Colonic mucosa (tissue), 4 donors: ENCODE results near the gene MUCL3. TPM values are rescaled to one million over a fixed set of nuclear protein-coding genes. Genes with fewer than 3 reads are reported as not detected.

ENCODE experiments used
- DNase-seq: peaks from one replicate; pipeline ENCODE4 v3.0.0-alpha.2; 2020
- H3K27ac ChIP-seq: fragments of 200-600 bp; one replicate; pipeline ENCODE4 v1.8.0; 2021
- H3K27me3 ChIP-seq: fragments of 200-600 bp; one replicate; pipeline ENCODE4 v1.8.0; 2021
- H3K36me3 ChIP-seq: fragments of 200-600 bp; one replicate; pipeline ENCODE4 v1.8.0; 2021
- H3K4me1 ChIP-seq: fragments of 200-600 bp; one replicate; pipeline ENCODE4 v1.8.0; 2021; ENCODE audit warnings: mild to moderate bottlenecking
- H3K4me3 ChIP-seq: fragments of 200-600 bp; one replicate; pipeline ENCODE4 v1.8.0; 2021
- H3K9ac ChIP-seq, 2 donors: one replicate each; pipeline ENCODE4 v1.7.0; 2013; ENCODE audit warnings: control low read depth in 2 of 2, low read depth in 2 of 2, low read length in 2 of 2
- H3K9me3 ChIP-seq: fragments of 200-600 bp; one replicate; pipeline ENCODE4 v1.8.0; 2021
- CTCF ChIP-seq: fragments of 200-600 bp; IDR thresholded peaks from one replicate; pipeline ENCODE4 v1.8.0; 2022; ENCODE audit warnings: antibody characterized with exemption, mild to moderate bottlenecking
- intact Hi-C: fragments of 100-400 bp; cut with DNase I; formaldehyde crosslinking; loops from one replicate; pipeline ENCODE4 v1.14.1; 2022
- total RNA-seq, 2 donors: library from RNA; stranded (reverse); fragmentation: NEBNext Ultra II Directional in 1 of 2; extraction: Animal tissue kit (Norgen Biotek cat#: 25700) in 1 of 2; gene quantifications; one replicate each; pipeline ENCODE4 v1.2.1, GENCODE V29; 2021
- donor health status: healthy.
- donor health status: DM: no; HTN: no; CAD: no.
- donor health status: DM: no; HTN: no; CAD: no.

MUCL3 gene
- total RNA-seq, 2 donors from 2014 or later = 0.30 TPM; not detected in 1

DNA sequence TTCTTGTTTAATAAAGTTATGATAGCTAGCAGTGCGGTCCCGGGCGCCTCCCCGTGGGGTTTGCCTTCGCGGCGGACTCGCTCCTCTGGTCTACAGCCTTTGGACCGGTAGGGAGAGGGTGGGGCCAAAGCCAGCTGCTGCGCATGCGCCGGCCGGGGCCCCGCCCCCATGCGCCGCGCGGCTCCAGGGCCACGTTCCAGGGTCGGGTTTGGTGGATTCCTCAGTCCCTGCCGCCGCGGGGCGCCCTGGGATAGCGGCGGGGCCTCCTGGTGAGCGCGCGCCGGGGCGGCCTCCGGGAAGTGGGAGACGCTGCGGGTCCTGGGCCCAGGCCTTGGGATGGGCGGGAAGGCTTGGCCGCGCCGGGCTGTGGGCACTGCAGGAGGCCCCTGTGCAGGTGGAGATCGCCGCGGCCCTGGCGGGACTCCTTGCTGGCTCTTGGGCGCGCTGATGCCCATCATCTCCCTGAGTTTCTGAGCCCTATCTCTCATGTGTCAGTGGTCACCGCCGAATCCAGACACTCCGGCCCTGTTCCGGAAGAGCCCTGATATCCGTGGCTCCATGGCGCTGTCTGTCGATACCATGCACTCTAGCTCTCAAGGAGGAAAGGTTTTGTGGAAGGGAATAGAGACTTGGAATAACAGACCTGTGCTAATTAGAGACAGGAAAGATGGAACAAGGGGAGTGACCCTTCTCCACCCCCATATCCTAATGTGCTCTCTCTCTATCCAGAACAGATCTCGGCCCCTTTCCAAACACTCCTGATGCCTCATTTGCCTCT, 26.5 kb upstream of the MUCL3 start, which contains the start of gene VARS2:
Gene VARS2, plus strand, starts transcription at position 163 of the 778 bp plus-strand sequence. Its CDS starts 599 bp downstream, at position 762.
- no peaks in the 10 kb centered on the region for H3K27me3 ChIP-seq
- no peaks in the 10 kb centered on the region for H3K36me3 ChIP-seq
- intact Hi-C loops = no loop called here

DNA sequence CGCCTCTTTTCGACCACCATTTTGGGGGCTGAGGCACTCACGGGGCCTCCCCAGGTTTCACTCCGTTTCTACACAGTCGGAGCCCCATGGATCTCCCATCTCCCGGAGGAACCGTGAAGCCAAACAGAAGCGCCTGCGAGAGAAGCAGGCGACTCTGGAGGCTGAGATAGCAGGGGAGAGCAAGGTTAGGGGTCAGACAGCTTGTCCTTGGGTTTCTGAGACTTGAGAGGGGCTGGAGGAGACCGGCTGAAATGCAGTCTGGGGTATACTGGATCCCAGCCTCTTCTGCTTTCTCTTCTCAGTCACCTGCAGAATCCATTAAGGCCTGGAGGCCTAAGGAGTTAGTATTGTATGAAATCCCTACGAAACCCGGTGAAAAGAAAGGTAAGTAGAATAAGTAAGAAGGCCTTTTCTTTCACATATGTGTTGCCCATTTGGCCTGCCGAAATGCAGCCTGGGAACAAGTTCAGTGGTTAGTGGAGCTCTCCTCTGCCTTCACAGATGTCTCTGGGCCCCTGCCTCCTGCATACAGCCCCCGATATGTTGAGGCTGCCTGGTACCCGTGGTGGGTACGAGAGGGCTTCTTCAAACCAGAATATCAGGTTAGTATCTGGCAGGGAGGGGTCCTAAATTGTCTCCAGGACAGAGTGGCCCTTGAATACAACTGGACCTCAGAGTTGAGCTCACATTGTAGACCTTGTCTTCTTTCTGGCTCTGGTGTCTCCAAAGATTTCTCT, 25.8 kb upstream of the MUCL3 start:
- Histone ChIP-seq H3K9ac (peak overlapping the region; percentile 76 to 93), H3K9me3 (no peaks in the 10 kb centered on the region), H3K4me3 (peak overlapping the region; percentile 55), H3K4me1 (peaks cover 3% of the 10 kb centered on the region), H3K27ac (peak overlapping the region; percentile 80), H3K36me3 (no peaks in the 10 kb centered on the region), H3K27me3 (no peaks in the 10 kb centered on the region)
- peak; percentile 28 for DNase-seq
- no peak for TF ChIP-seq CTCF
- intact Hi-C loops = loop anchor here (5.0 kb wide), 1 partner anchor 162 kb away; no protein-coding TSS in a partner anchor

More for the DNA sequence above, 26.5 kb upstream of the MUCL3 start, which contains the start of gene VARS2:
- peak within 1 kb of the TSS; percentile 80 for H3K27ac ChIP-seq
- peaks cover 3% of the 10 kb centered on the region for H3K4me1 ChIP-seq
- TF ChIP-seq CTCF = no peak
- no peaks in the 10 kb centered on the region for H3K9me3 ChIP-seq
- peak within 1 kb of the TSS; percentile 76 to 93 for H3K9ac ChIP-seq
- H3K4me3 ChIP-seq = peak within 1 kb of the TSS; percentile 55
- peak; percentile 94 for DNase-seq

- TF ChIP-seq CTCF = peak; percentile 37
- peaks cover 3% of the 10 kb centered on the region for H3K4me1 ChIP-seq
- peak overlapping the region; percentile 80 for H3K27ac ChIP-seq
- peak overlapping the region in 1 of 2 donors; percentile 93 for H3K9ac ChIP-seq
- H3K9me3 ChIP-seq = no peaks in the 10 kb centered on the region
- H3K27me3 ChIP-seq = no peaks in the 10 kb centered on the region
- intact Hi-C loops = loop anchor here (5.0 kb wide), 1 partner anchor 162 kb away; no protein-coding TSS in a partner anchor
- H3K4me3 ChIP-seq = no peak overlapping the region
- H3K36me3 ChIP-seq = no peaks in the 10 kb centered on the region
- DNase-seq = peak; percentile 48
Measured at GRCh38 chr6:30915591-30915946, 25.2 kb upstream of the MUCL3 start.

GRCh38 chr6:30917041-30917440, 23.7 kb upstream of the MUCL3 start:
- H3K9ac ChIP-seq = no peak overlapping the region
- no peak for TF ChIP-seq CTCF
- no peak overlapping the region for H3K27ac ChIP-seq
- H3K4me3 ChIP-seq = no peak overlapping the region
- no peak for DNase-seq
- peaks cover 5% of the 10 kb centered on the region for H3K36me3 ChIP-seq
- H3K27me3 ChIP-seq = no peaks in the 10 kb centered on the region
- intact Hi-C loops = loop anchor here (5.0 kb wide), 1 partner anchor 160 kb away; no protein-coding TSS in a partner anchor
- peaks cover 3% of the 10 kb centered on the region for H3K4me1 ChIP-seq
- H3K9me3 ChIP-seq = no peaks in the 10 kb centered on the region

- peaks cover 3% of the 10 kb centered on the region for H3K4me1 ChIP-seq
- H3K27ac ChIP-seq = no peak overlapping the region
- no peak overlapping the region for H3K4me3 ChIP-seq
- TF ChIP-seq CTCF = no peak
- no peaks in the 10 kb centered on the region for H3K27me3 ChIP-seq
- no peak for DNase-seq
- intact Hi-C loops = loop anchor here (5.0 kb wide), 1 partner anchor 160 kb away; no protein-coding TSS in a partner anchor
- H3K9ac ChIP-seq = no peak overlapping the region
- H3K36me3 ChIP-seq = peaks cover 5% of the 10 kb centered on the region
- no peaks in the 10 kb centered on the region for H3K9me3 ChIP-seq
Measured at GRCh38 chr6:30917487-30917886, 23.3 kb upstream of the MUCL3 start.
